SK-N-SH (cell line): ENCODE results near the gene ENTPD8. TPM values are rescaled to one million over a fixed set of nuclear protein-coding genes. Genes with fewer than 3 reads are reported as not detected.

Experiments
- CTCF ChIA-PET: fragments of 300-600, 350-600 bp; formaldehyde crosslinking; extraction: SDS; loops from one replicate; lab custom pipeline; 2021; lab: Yijun Ruan, JAX
- POLR2A ChIA-PET: fragments of 350-600 bp; sonication (Branson Sonifier 250); formaldehyde crosslinking; extraction: SDS; loops from one replicate; lab custom pipeline; 2020; ENCODE audit warnings: antibody characterized with exemption, inconsistent platforms; lab: Yijun Ruan, JAX
- DNase-seq: peaks from one replicate; pipeline ENCODE4 v3.0.0; 2012
- H2AFZ ChIP-seq: fragments of 200-600 bp; sonication (generic); 2 replicates; pipeline ENCODE4 v1.8.1; 2016; ENCODE audit warnings: antibody characterized with exemption, mild to moderate bottlenecking, low read depth
- H3F3A ChIP-seq: fragments of 200-600 bp; sonication (generic); replicated peaks from 2 replicates; pipeline ENCODE3; 2016; ENCODE audit warnings: antibody characterized with exemption, mild to moderate bottlenecking; ENCODE audit not compliant: insufficient read depth
- H3K27ac ChIP-seq, 2 experiments: fragments of 200-500 bp in 1 of 2; fragments of 200-600 bp in 1 of 2; sonication (Bioruptor generic) in 1 of 2; sonication (generic), shearing (Covaris generic) in 1 of 2; 2 replicates each; pipeline versions ENCODE4 v1.5.1 to v1.6.1; 2014 to 2016; ENCODE audit warnings: low read depth in 2 of 2, inconsistent platforms in 1 of 2, low read length in 1 of 2, mild to moderate bottlenecking in 1 of 2, mixed read lengths in 1 of 2
- H3K27me3 ChIP-seq: fragments of 200-600 bp; sonication (generic), shearing (Covaris generic); 2 replicates; pipeline ENCODE4 v1.6.1; 2016; ENCODE audit warnings: mixed run types; ENCODE audit not compliant: insufficient read depth
- H3K36me3 ChIP-seq, 2 experiments: fragments of 200-500 bp in 1 of 2; fragments of 200-600 bp in 1 of 2; sonication (Bioruptor generic) in 1 of 2; sonication (generic) in 1 of 2; replicated peaks in 1 of 2; 2 replicates each; pipeline versions ENCODE3 to v1.5.1; 2014 to 2016; ENCODE audit warnings: low read length in 1 of 2, mild to moderate bottlenecking in 1 of 2; ENCODE audit not compliant: insufficient read depth in 2 of 2, control insufficient read depth in 1 of 2
- H3K4me1 ChIP-seq, 2 experiments: fragments of 200-500 bp in 1 of 2; fragments of 200-600 bp in 1 of 2; sonication (Bioruptor generic) in 1 of 2; sonication (generic), shearing (Covaris generic) in 1 of 2; 2 replicates each; pipeline versions ENCODE4 v1.5.1 to v1.6.1; 2014 to 2016; ENCODE audit warnings: low read depth in 1 of 2, low read length in 1 of 2, mixed run types in 1 of 2; ENCODE audit not compliant: insufficient read depth in 2 of 2, control insufficient read depth in 1 of 2
- H3K4me2 ChIP-seq: fragments of 200-600 bp; sonication (generic), shearing (Covaris generic); 2 replicates; pipeline ENCODE4 v1.6.1; 2017; ENCODE audit warnings: mixed run types
- H3K4me3 ChIP-seq, 2 experiments: fragments of 200-500 bp in 1 of 2; fragments of 200-600 bp in 1 of 2; sonication (Bioruptor generic) in 1 of 2; sonication (generic), shearing (Covaris generic) in 1 of 2; 2 replicates each; pipeline versions ENCODE4 v1.5.1 to v1.8.1; 2014 to 2016; ENCODE audit warnings: low read depth in 2 of 2, inconsistent platforms in 1 of 2, low read length in 1 of 2, mild to moderate bottlenecking in 1 of 2, mixed read lengths in 1 of 2, moderate library complexity in 1 of 2
- H3K79me2 ChIP-seq: fragments of 200-600 bp; sonication (generic); 2 replicates; pipeline ENCODE4 v1.8.1; 2017; ENCODE audit warnings: mild to moderate bottlenecking; ENCODE audit not compliant: insufficient read depth
- H3K9ac ChIP-seq: fragments of 200-600 bp; sonication (generic); 2 replicates; pipeline ENCODE4 v1.6.1; 2017; ENCODE audit warnings: mixed run types
- H3K9me2 ChIP-seq: fragments of 200-600 bp; sonication (generic); 2 replicates; pipeline ENCODE4 v1.6.1; 2017; ENCODE audit warnings: mixed run types
- H3K9me3 ChIP-seq: fragments of 200-600 bp; sonication (generic); 2 replicates; pipeline ENCODE4 v1.6.1; 2017; ENCODE audit warnings: mixed run types, mild to moderate bottlenecking, moderate library complexity
- H4K20me1 ChIP-seq: fragments of 200-600 bp; sonication (generic); 2 replicates; pipeline ENCODE4 v1.6.1; 2017; ENCODE audit warnings: mild to moderate bottlenecking, mixed run types; ENCODE audit not compliant: insufficient read depth
- ELF1 ChIP-seq: IDR thresholded peaks from 2 replicates; pipeline ENCODE4 v1.4.0; 2012
- EP300 ChIP-seq, 2 experiments: IDR thresholded peaks; 2 replicates each; pipeline versions ENCODE4 v1.4.0 to v1.6.1; 2012; ENCODE audit warnings: borderline replicate concordance in 1 of 2, low read depth in 1 of 2, low read length in 1 of 2
- EZH2phosphoT487 ChIP-seq: fragments of 200-600 bp; sonication (generic); IDR thresholded peaks from 2 replicates; pipeline ENCODE4 v1.6.1; 2017; ENCODE audit warnings: low read depth, mixed run types, mild to moderate bottlenecking, antibody characterized with exemption, moderate library complexity, borderline replicate concordance
- FOSL2 ChIP-seq: IDR thresholded peaks from 2 replicates; pipeline ENCODE4 v1.4.0; 2012; ENCODE audit warnings: low read depth, mild to moderate bottlenecking, moderate library complexity, borderline replicate concordance
- FOXJ3 ChIP-seq: sonication (generic); formaldehyde crosslinking; IDR thresholded peaks from 2 replicates; pipeline ENCODE4 v1.5.1; 2020; ENCODE audit warnings: mild to moderate bottlenecking, missing genetic modification reagents
- FOXM1 ChIP-seq: IDR thresholded peaks from 2 replicates; pipeline ENCODE4 v1.4.0; 2012; ENCODE audit warnings: low read depth, mild to moderate bottlenecking
- GABPA ChIP-seq: IDR thresholded peaks from 2 replicates; pipeline ENCODE4 v1.4.0; 2012; ENCODE audit warnings: low read depth, mild to moderate bottlenecking
- JUND ChIP-seq: IDR thresholded peaks from 2 replicates; pipeline ENCODE4 v1.4.0; 2012
- MEF2A ChIP-seq: IDR thresholded peaks from 2 replicates; pipeline ENCODE4 v1.4.0; 2012; ENCODE audit warnings: low read depth, borderline replicate concordance
- NFIC ChIP-seq: IDR thresholded peaks from 2 replicates; pipeline ENCODE4 v1.4.0; 2012; ENCODE audit warnings: borderline replicate concordance
- NRF1 ChIP-seq: IDR thresholded peaks from 2 replicates; pipeline ENCODE4 v1.6.1; 2012; ENCODE audit warnings: low read depth, mild to moderate bottlenecking, low read length
- POLR2AphosphoS5 ChIP-seq: IDR thresholded peaks from 2 replicates; pipeline ENCODE4 v1.6.1; 2012; ENCODE audit warnings: low read depth, low read length
- RAD21 ChIP-seq: IDR thresholded peaks from 2 replicates; pipeline ENCODE4 v1.6.1; 2012; ENCODE audit warnings: mild to moderate bottlenecking, low read length
- RCOR1 ChIP-seq: fragments of 150-350 bp; IDR thresholded peaks from 2 replicates; pipeline ENCODE4 v1.6.1; 2017; ENCODE audit warnings: antibody characterized with exemption, low read length
- RFX5 ChIP-seq: IDR thresholded peaks from 2 replicates; pipeline ENCODE4 v1.6.1; 2012; ENCODE audit warnings: mild to moderate bottlenecking, improper control_type of control experiment, low read length
- RXRA ChIP-seq: IDR thresholded peaks from 2 replicates; pipeline ENCODE4 v1.4.0; 2012; ENCODE audit warnings: low read depth, mild to moderate bottlenecking, borderline replicate concordance
- SIN3A ChIP-seq: IDR thresholded peaks from 2 replicates; pipeline ENCODE4 v1.6.1; 2012; ENCODE audit warnings: low read depth, mild to moderate bottlenecking, low read length, moderate library complexity, borderline replicate concordance
- SMC3 ChIP-seq: IDR thresholded peaks from 2 replicates; pipeline ENCODE4 v1.6.1; 2012; ENCODE audit warnings: low read depth, low read length, improper control_type of control experiment
- TAF1 ChIP-seq: IDR thresholded peaks from 2 replicates; pipeline ENCODE4 v1.6.1; 2012; ENCODE audit warnings: low read depth, mild to moderate bottlenecking, low read length, moderate library complexity, borderline replicate concordance
- TCF12 ChIP-seq: IDR thresholded peaks from 2 replicates; pipeline ENCODE4 v1.4.0; 2012
- TEAD4 ChIP-seq: IDR thresholded peaks from 2 replicates; pipeline ENCODE4 v1.4.0; 2012; ENCODE audit warnings: mild to moderate bottlenecking, borderline replicate concordance; ENCODE audit not compliant: insufficient read depth
- WGBS: methylation state at CpG from one replicate; pipeline ENCODE4 v1.1.6; 2017; ENCODE audit warnings: low lambda C conversion rate; 5-methylcytosine and 5-hydroxymethylcytosine counted together
- polyA plus RNA-seq, 3 experiments: library from polyadenylated mRNA; depleted of rRNA; stranded (reverse); fragments of >200 nt; gene quantifications; 2 replicates each; pipeline ENCODE4 v1.2.3, GENCODE V29; 2012
- TF ChIP-seq, protein P1 (sequence below): IDR thresholded peaks from 2 replicates; pipeline ENCODE4 v1.4.0; 2012; ENCODE audit warnings: low read depth, borderline replicate concordance
- TF ChIP-seq, protein P2 (sequence below): IDR thresholded peaks from 2 replicates; pipeline ENCODE4 v1.4.0; 2012; ENCODE audit warnings: low read depth, borderline replicate concordance
- TF ChIP-seq, protein P3 (sequence below): IDR thresholded peaks from 2 replicates; pipeline ENCODE4 v1.4.0; 2012; ENCODE audit warnings: low read depth
- TF ChIP-seq, protein P4 (sequence below): fragments of 150-350 bp; IDR thresholded peaks from 2 replicates; pipeline ENCODE4 v1.6.1; 2017; ENCODE audit warnings: antibody characterized with exemption, low read length, low read depth, borderline replicate concordance
- TF ChIP-seq, protein P5 (sequence below): IDR thresholded peaks from 2 replicates; pipeline ENCODE4 v1.6.1; 2012; ENCODE audit warnings: mild to moderate bottlenecking, low read depth, low read length, moderate library complexity
- TF ChIP-seq, protein P6 (sequence below): IDR thresholded peaks from 2 replicates; pipeline ENCODE4; 2012

Gene ENTPD8
- polyA plus RNA-seq, 1 of the 3 experiments (the other 2 are of a cell fraction) = 0.30 TPM

DNA sequence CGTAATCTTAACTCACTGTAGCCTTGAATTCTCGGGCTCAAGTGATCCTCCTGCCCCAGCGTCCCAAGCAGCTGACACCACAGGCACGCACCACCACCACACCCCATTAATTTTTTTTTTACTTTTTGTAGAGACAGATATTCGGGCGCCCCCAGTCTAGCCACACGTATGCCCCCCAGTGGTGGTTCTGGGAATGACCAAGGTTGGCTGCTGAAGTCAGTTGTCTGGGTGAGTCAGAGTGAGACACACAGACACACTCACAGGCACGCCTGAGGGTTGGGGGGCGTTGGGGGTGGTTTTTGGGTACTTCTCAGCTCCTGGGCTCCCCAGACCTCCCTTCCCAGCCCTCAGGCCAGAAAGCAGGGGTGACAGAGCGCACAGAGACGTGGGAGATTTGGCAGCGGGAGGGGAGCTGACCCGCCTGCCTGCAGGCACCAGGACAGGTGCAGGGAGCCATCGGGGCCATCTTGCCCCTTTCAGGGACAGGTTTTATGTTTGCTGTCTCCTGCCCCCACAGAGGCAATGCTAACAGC, 4.2 kb upstream of the ENTPD8 start:
- peaks cover 8% of the 10 kb centered on the region for H3F3A ChIP-seq
- ChIA-PET POLR2A (interaction anchor here (0.6 to 0.8 kb wide), 2 partner anchors 16 to 22 kb away, joined by 3 read pairs; partner anchors contain the start of gene NOXA1), CTCF (interaction anchor here (0.7 to 7.0 kb wide), 26 partner anchors 8 to 238 kb away, joined by 3 to 53 read pairs (median 4); partner anchors contain the start of genes EXD3, MRPL41, NOXA1 and NRARP)
- peaks cover 0 to 10% of the 10 kb centered on the region in 2 experiments; a peak in 2 of 4 replicates for H3K4me1 ChIP-seq
- peaks cover 3 to 11% of the 10 kb centered on the region in 2 experiments for H3K36me3 ChIP-seq
- H4K20me1 ChIP-seq = no peaks in the 10 kb centered on the region
- peak; percentile 83 for DNase-seq
- H3K9me3 ChIP-seq = no peaks in the 10 kb centered on the region
- H3K9ac ChIP-seq = no peak overlapping the region
- no peak overlapping the region for H3K4me2 ChIP-seq
- peak overlapping the region in 1 of 2 experiments; percentile 35; a peak in 1 of 4 replicates for H3K4me3 ChIP-seq
- no peaks in the 10 kb centered on the region for H3K79me2 ChIP-seq
- no peak overlapping the region for H2AFZ ChIP-seq
- WGBS = 8% methylated on average over 10 of the region's 14 CpGs
- no peak overlapping the region for H3K27ac ChIP-seq
- peaks cover 4% of the 10 kb centered on the region; the same call in 1 of the 2 replicates for H3K27me3 ChIP-seq
- no peaks in the 10 kb centered on the region for H3K9me2 ChIP-seq
- TF ChIP-seq, protein P1, sequence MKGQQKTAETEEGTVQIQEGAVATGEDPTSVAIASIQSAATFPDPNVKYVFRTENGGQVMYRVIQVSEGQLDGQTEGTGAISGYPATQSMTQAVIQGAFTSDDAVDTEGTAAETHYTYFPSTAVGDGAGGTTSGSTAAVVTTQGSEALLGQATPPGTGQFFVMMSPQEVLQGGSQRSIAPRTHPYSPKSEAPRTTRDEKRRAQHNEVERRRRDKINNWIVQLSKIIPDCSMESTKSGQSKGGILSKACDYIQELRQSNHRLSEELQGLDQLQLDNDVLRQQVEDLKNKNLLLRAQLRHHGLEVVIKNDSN = no peak
- TF ChIP-seq GABPA = no peak
- no peak for TF ChIP-seq TAF1
- no peak for TF ChIP-seq EZH2phosphoT487
- TF ChIP-seq RFX5 = no peak
- TF ChIP-seq TEAD4 = no peak
- no peak for TF ChIP-seq POLR2AphosphoS5
- TF ChIP-seq, protein P2, sequence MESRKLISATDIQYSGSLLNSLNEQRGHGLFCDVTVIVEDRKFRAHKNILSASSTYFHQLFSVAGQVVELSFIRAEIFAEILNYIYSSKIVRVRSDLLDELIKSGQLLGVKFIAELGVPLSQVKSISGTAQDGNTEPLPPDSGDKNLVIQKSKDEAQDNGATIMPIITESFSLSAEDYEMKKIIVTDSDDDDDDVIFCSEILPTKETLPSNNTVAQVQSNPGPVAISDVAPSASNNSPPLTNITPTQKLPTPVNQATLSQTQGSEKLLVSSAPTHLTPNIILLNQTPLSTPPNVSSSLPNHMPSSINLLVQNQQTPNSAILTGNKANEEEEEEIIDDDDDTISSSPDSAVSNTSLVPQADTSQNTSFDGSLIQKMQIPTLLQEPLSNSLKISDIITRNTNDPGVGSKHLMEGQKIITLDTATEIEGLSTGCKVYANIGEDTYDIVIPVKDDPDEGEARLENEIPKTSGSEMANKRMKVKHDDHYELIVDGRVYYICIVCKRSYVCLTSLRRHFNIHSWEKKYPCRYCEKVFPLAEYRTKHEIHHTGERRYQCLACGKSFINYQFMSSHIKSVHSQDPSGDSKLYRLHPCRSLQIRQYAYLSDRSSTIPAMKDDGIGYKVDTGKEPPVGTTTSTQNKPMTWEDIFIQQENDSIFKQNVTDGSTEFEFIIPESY = no peak
- TF ChIP-seq FOXJ3 (CRISPR knock-in tag) = no peak
- no peak for TF ChIP-seq EP300 (IDR thresholded peaks at IDR 0.05; ENCODE audit: borderline replicate concordance in 1 of 2, low read depth in 1 of 2, low read length in 1 of 2)
- TF ChIP-seq ELF1 = no peak
- TF ChIP-seq RCOR1 = no peak
- peak; percentile 72 for TF ChIP-seq RAD21
- TF ChIP-seq RXRA = no peak
- TF ChIP-seq FOSL2 = peak; percentile 63; the same call in 1 of the 2 replicates
- TF ChIP-seq SMC3 = peak; percentile 60
- TF ChIP-seq, protein P3, sequence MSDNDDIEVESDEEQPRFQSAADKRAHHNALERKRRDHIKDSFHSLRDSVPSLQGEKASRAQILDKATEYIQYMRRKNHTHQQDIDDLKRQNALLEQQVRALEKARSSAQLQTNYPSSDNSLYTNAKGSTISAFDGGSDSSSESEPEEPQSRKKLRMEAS = no peak
- no peak for TF ChIP-seq MEF2A
- TF ChIP-seq JUND = no peak
- no peak for TF ChIP-seq FOXM1
- TF ChIP-seq SIN3A = no peak
- TF ChIP-seq NRF1 = no peak
- TF ChIP-seq NFIC = no peak
- TF ChIP-seq, protein P4, sequence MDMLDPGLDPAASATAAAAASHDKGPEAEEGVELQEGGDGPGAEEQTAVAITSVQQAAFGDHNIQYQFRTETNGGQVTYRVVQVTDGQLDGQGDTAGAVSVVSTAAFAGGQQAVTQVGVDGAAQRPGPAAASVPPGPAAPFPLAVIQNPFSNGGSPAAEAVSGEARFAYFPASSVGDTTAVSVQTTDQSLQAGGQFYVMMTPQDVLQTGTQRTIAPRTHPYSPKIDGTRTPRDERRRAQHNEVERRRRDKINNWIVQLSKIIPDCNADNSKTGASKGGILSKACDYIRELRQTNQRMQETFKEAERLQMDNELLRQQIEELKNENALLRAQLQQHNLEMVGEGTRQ = no peak
- TF ChIP-seq, protein P5, sequence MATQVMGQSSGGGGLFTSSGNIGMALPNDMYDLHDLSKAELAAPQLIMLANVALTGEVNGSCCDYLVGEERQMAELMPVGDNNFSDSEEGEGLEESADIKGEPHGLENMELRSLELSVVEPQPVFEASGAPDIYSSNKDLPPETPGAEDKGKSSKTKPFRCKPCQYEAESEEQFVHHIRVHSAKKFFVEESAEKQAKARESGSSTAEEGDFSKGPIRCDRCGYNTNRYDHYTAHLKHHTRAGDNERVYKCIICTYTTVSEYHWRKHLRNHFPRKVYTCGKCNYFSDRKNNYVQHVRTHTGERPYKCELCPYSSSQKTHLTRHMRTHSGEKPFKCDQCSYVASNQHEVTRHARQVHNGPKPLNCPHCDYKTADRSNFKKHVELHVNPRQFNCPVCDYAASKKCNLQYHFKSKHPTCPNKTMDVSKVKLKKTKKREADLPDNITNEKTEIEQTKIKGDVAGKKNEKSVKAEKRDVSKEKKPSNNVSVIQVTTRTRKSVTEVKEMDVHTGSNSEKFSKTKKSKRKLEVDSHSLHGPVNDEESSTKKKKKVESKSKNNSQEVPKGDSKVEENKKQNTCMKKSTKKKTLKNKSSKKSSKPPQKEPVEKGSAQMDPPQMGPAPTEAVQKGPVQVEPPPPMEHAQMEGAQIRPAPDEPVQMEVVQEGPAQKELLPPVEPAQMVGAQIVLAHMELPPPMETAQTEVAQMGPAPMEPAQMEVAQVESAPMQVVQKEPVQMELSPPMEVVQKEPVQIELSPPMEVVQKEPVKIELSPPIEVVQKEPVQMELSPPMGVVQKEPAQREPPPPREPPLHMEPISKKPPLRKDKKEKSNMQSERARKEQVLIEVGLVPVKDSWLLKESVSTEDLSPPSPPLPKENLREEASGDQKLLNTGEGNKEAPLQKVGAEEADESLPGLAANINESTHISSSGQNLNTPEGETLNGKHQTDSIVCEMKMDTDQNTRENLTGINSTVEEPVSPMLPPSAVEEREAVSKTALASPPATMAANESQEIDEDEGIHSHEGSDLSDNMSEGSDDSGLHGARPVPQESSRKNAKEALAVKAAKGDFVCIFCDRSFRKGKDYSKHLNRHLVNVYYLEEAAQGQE = no peak
- no peak for TF ChIP-seq TCF12
- TF ChIP-seq, protein P6, sequence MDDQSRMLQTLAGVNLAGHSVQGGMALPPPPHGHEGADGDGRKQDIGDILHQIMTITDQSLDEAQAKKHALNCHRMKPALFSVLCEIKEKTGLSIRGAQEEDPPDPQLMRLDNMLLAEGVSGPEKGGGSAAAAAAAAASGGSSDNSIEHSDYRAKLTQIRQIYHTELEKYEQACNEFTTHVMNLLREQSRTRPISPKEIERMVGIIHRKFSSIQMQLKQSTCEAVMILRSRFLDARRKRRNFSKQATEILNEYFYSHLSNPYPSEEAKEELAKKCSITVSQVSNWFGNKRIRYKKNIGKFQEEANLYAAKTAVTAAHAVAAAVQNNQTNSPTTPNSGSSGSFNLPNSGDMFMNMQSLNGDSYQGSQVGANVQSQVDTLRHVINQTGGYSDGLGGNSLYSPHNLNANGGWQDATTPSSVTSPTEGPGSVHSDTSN = no peak
